Brain pericyte (primary cell): ENCODE measurements around the gene SEBOX.

Experiments used
- DNase-seq: peaks from one replicate; pipeline ENCODE4 v3.0.0-alpha.2; 2012; ENCODE audit warnings: low read depth, low spot score

The SEBOX gene

GRCh38 chr17:28368915-28369683 is 4.1 kb upstream of the SEBOX start:
- DNase-seq: no peak

GRCh38 chr17:28368306-28368831 is 3.4 kb upstream of the SEBOX start:
- no peak for DNase-seq

- DNase-seq: no peak
Measured at GRCh38 chr17:28367641-28368305, 2.8 kb upstream of the SEBOX start.

GRCh38 chr17:28366605-28367004 is 1.6 kb upstream of the SEBOX start:
- DNase-seq: no peak

GRCh38 chr17:28365487-28365886 is 488 bp upstream of the SEBOX start:
- DNase-seq: no peak

GRCh38 chr17:28363776-28364650 is 986 bp downstream of the SEBOX start:
- DNase-seq: no peak

GRCh38 chr17:28363186-28363585 is 1.8 kb downstream of the SEBOX start:
- no peak for DNase-seq

- no peak for DNase-seq
Measured at GRCh38 chr17:28357901-28358197, 7.2 kb downstream of the SEBOX start.

GRCh38 chr17:28357061-28357900 is 7.7 kb downstream of the SEBOX start, which contains the start of gene POLDIP2:
POLDIP2 (minus strand) TSS chr17:28357527; CDS start chr17:28357448, 79 bp downstream.
- peak; percentile 77 for DNase-seq

- no peak for DNase-seq
Measured at GRCh38 chr17:28350271-28350670, 14.7 kb downstream of the SEBOX start.

- DNase-seq: no peak
Measured at GRCh38 chr17:28348979-28349378, 16.0 kb downstream of the SEBOX start.

- no peak for DNase-seq
Measured at GRCh38 chr17:28347261-28347891, 17.6 kb downstream of the SEBOX start.

GRCh38 chr17:28346746-28347246 is 18.2 kb downstream of the SEBOX start:
- no peak for DNase-seq

GRCh38 chr17:28346199-28346580 is 18.8 kb downstream of the SEBOX start:
- DNase-seq: no peak

GRCh38 chr17:28345419-28346198 is 19.4 kb downstream of the SEBOX start:
- DNase-seq: no peak

- DNase-seq: no peak
Measured at GRCh38 chr17:28344435-28344901, 20.5 kb downstream of the SEBOX start.

- no peak for DNase-seq
Measured at GRCh38 chr17:28344011-28344410, 21.0 kb downstream of the SEBOX start.

- no peak for DNase-seq
Measured at GRCh38 chr17:28343491-28343932, 21.5 kb downstream of the SEBOX start.

GRCh38 chr17:28342313-28342712 is 22.7 kb downstream of the SEBOX start:
- no peak for DNase-seq

GRCh38 chr17:28341516-28341915 is 23.5 kb downstream of the SEBOX start:
- DNase-seq: no peak
